ENCODE results near the gene NSD1. TPM values are rescaled to one million over a fixed set of nuclear protein-coding genes. Genes with fewer than 3 reads are reported as not detected.

Gene NSD1
- total and polyA plus RNA-seq, 9 of the 15 experiments (the other 6 are each of a cell fraction or from before 2014, with no cell fraction given): 3.8 to 51.0 (median 24.7) TPM

DNA sequence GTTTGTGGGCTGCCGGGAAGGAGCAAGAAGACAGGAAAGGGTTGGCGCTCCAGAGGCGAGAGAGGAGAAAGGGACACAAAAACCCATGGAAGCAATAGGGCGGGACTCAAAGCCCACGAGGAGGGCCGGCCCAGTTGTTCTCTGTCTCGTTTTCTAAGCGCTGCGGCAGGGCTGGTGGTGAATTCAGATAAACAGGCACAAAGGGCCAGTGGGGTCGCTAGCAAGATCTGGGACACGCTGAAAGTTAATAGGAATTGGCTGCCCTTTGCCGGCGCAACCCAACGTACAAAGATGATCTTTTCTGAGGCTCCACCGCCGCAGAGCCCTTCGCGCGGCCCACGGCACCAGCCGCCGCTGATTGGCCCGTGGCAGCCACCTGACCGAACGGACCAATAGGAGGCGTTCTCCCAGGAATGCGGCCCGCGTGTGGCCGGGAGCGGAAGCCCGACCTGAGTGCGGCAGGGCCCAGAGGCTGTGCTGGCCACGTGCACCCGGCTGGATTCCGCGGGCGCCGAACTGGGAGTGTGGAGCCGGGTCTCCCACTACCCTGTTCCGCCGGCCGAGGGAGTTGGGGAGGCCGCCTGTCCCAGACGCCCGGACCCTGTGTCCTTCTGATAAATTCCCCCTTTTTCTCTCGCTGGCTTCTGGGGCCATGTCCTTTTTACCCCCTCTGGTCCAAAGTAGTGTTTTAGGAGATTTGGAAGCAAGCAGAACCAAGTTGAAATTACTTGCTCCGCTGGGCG is 16.8 kb upstream of the NSD1 start (continued):
- TF ChIP-seq, protein P1, sequence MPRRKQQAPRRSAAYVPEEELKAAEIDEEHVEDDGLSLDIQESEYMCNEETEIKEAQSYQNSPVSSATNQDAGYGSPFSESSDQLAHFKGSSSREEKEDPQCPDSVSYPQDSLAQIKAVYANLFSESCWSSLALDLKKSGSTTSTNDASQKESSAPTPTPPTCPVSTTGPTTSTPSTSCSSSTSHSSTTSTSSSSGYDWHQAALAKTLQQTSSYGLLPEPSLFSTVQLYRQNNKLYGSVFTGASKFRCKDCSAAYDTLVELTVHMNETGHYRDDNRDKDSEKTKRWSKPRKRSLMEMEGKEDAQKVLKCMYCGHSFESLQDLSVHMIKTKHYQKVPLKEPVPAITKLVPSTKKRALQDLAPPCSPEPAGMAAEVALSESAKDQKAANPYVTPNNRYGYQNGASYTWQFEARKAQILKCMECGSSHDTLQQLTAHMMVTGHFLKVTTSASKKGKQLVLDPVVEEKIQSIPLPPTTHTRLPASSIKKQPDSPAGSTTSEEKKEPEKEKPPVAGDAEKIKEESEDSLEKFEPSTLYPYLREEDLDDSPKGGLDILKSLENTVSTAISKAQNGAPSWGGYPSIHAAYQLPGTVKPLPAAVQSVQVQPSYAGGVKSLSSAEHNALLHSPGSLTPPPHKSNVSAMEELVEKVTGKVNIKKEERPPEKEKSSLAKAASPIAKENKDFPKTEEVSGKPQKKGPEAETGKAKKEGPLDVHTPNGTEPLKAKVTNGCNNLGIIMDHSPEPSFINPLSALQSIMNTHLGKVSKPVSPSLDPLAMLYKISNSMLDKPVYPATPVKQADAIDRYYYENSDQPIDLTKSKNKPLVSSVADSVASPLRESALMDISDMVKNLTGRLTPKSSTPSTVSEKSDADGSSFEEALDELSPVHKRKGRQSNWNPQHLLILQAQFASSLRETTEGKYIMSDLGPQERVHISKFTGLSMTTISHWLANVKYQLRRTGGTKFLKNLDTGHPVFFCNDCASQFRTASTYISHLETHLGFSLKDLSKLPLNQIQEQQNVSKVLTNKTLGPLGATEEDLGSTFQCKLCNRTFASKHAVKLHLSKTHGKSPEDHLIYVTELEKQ (CRISPR knock-in tag; IDR thresholded peaks at IDR 0.05): peak; percentile 64
- TF ChIP-seq, protein P2, sequence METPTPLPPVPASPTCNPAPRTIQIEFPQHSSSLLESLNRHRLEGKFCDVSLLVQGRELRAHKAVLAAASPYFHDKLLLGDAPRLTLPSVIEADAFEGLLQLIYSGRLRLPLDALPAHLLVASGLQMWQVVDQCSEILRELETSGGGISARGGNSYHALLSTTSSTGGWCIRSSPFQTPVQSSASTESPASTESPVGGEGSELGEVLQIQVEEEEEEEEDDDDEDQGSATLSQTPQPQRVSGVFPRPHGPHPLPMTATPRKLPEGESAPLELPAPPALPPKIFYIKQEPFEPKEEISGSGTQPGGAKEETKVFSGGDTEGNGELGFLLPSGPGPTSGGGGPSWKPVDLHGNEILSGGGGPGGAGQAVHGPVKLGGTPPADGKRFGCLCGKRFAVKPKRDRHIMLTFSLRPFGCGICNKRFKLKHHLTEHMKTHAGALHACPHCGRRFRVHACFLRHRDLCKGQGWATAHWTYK (CRISPR knock-in tag; IDR thresholded peaks at IDR 0.05): 0 out of 2 replicates have a peak, but pooled peaks have one; percentile 21
- TF ChIP-seq, protein P3, sequence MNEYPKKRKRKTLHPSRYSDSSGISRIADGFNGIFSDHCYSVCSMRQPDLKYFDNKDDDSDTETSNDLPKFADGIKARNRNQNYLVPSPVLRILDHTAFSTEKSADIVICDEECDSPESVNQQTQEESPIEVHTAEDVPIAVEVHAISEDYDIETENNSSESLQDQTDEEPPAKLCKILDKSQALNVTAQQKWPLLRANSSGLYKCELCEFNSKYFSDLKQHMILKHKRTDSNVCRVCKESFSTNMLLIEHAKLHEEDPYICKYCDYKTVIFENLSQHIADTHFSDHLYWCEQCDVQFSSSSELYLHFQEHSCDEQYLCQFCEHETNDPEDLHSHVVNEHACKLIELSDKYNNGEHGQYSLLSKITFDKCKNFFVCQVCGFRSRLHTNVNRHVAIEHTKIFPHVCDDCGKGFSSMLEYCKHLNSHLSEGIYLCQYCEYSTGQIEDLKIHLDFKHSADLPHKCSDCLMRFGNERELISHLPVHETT (CRISPR knock-in tag; conservative IDR thresholded peaks at IDR 0.05 in 1 of 2, IDR thresholded peaks at IDR 0.05 in 1 of 2): peak in 1 of 2 experiments; percentile 69; a peak in 2 of 4 replicates
- TF ChIP-seq, protein P4, sequence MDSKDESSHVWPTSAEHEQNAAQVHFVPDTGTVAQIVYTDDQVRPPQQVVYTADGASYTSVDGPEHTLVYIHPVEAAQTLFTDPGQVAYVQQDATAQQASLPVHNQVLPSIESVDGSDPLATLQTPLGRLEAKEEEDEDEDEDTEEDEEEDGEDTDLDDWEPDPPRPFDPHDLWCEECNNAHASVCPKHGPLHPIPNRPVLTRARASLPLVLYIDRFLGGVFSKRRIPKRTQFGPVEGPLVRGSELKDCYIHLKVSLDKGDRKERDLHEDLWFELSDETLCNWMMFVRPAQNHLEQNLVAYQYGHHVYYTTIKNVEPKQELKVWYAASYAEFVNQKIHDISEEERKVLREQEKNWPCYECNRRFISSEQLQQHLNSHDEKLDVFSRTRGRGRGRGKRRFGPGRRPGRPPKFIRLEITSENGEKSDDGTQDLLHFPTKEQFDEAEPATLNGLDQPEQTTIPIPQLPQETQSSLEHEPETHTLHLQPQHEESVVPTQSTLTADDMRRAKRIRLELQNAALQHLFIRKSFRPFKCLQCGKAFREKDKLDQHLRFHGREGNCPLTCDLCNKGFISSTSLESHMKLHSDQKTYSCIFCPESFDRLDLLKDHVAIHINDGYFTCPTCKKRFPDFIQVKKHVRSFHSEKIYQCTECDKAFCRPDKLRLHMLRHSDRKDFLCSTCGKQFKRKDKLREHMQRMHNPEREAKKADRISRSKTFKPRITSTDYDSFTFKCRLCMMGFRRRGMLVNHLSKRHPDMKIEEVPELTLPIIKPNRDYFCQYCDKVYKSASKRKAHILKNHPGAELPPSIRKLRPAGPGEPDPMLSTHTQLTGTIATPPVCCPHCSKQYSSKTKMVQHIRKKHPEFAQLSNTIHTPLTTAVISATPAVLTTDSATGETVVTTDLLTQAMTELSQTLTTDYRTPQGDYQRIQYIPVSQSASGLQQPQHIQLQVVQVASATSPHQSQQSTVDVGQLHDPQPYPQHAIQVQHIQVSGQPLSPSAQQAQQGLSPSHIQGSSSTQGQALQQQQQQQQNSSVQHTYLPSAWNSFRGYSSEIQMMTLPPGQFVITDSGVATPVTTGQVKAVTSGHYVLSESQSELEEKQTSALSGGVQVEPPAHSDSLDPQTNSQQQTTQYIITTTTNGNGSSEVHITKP (IDR thresholded peaks at IDR 0.05; ENCODE audit: partially characterized antibody): peak; percentile 12
- no peak for TF ChIP-seq RBM34 (IDR thresholded peaks at IDR 0.05; ENCODE audit: borderline replicate concordance, insufficient read depth, low read length)
- 0 out of 2 replicates have a peak, but pooled peaks have one; percentile 33 for TF ChIP-seq ZNF75A (CRISPR knock-in tag; IDR thresholded peaks at IDR 0.05)
- TF ChIP-seq, protein P5, sequence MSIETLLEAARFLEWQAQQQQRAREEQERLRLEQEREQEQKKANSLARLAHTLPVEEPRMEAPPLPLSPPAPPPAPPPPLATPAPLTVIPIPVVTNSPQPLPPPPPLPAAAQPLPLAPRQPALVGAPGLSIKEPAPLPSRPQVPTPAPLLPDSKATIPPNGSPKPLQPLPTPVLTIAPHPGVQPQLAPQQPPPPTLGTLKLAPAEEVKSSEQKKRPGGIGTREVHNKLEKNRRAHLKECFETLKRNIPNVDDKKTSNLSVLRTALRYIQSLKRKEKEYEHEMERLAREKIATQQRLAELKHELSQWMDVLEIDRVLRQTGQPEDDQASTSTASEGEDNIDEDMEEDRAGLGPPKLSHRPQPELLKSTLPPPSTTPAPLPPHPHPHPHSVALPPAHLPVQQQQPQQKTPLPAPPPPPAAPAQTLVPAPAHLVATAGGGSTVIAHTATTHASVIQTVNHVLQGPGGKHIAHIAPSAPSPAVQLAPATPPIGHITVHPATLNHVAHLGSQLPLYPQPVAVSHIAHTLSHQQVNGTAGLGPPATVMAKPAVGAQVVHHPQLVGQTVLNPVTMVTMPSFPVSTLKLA (conservative IDR thresholded peaks at IDR 0.05): peak; percentile 85 to 89
- TF ChIP-seq, protein P6, sequence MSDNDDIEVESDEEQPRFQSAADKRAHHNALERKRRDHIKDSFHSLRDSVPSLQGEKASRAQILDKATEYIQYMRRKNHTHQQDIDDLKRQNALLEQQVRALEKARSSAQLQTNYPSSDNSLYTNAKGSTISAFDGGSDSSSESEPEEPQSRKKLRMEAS (CRISPR knock-in tag; IDR thresholded peaks at IDR 0.05): peak; percentile 100
- TF ChIP-seq NR2C2 (CRISPR knock-in tag; IDR thresholded peaks at IDR 0.05): peak; percentile 91
- TF ChIP-seq NR2C2 (tag; IDR thresholded peaks at IDR 0.05): no peak; the same call in 1 of the 2 replicates
- TF ChIP-seq STAG1 (CRISPR knock-in tag; IDR thresholded peaks at IDR 0.05; ENCODE audit: borderline replicate concordance): peak; percentile 86
- TF ChIP-seq RBFOX2 (IDR thresholded peaks at IDR 0.05; ENCODE audit: low read depth, low read length): peak; percentile 92
- peak; percentile 90 for TF ChIP-seq TEAD2 (tag; IDR thresholded peaks at IDR 0.05)

Measured in K562 (cell line).